HG03103 (cell line): ENCODE measurements around the gene AKT2.

Source experiments
- ATAC-seq: cut with Tn5 transposase; IDR thresholded peaks from one replicate; pipeline ENCODE4 v1.9.1; 2021; ENCODE audit warnings: low read depth; ENCODE audit not compliant: unreplicated experiment

AKT2 gene

GRCh38 chr19:40239415-40240226 is 45.5 kb downstream of the AKT2 start:
- ATAC-seq: no peak

- no peak for ATAC-seq
These were observed 46.4 kb downstream of the AKT2 start for GRCh38 chr19:40238775-40239174.

- no peak for ATAC-seq
These were observed 47.4 kb downstream of the AKT2 start for GRCh38 chr19:40237791-40238190.

- ATAC-seq: no peak
These were observed 48.8 kb downstream of the AKT2 start for GRCh38 chr19:40236366-40236765.

GRCh38 chr19:40236026-40236355 is 49.2 kb downstream of the AKT2 start:
- ATAC-seq: no peak

- ATAC-seq: no peak
These were observed 49.7 kb downstream of the AKT2 start for GRCh38 chr19:40235238-40236025.

GRCh38 chr19:40234429-40235237 is 50.5 kb downstream of the AKT2 start:
- ATAC-seq: no peak

- no peak for ATAC-seq
These were observed 51.2 kb downstream of the AKT2 start for GRCh38 chr19:40233811-40234389.

GRCh38 chr19:40232949-40233810 is 52.0 kb downstream of the AKT2 start:
- ATAC-seq: no peak

- no peak for ATAC-seq
These were observed 52.7 kb downstream of the AKT2 start for GRCh38 chr19:40232479-40232878.

- no peak for ATAC-seq
These were observed 53.4 kb downstream of the AKT2 start for GRCh38 chr19:40231544-40232424.

GRCh38 chr19:40231057-40231456 is 54.1 kb downstream of the AKT2 start:
- no peak for ATAC-seq

GRCh38 chr19:40229926-40230417 is 55.2 kb downstream of the AKT2 start:
- no peak for ATAC-seq

- no peak for ATAC-seq
These were observed 55.7 kb downstream of the AKT2 start for GRCh38 chr19:40229484-40229883.

GRCh38 chr19:40228863-40229262 is 56.3 kb downstream of the AKT2 start:
- ATAC-seq: no peak

GRCh38 chr19:40228346-40228745 is 56.8 kb downstream of the AKT2 start:
- ATAC-seq: no peak

GRCh38 chr19:40225440-40226305 is 59.5 kb downstream of the AKT2 start:
- no peak for ATAC-seq
